Loucy (cell line): ENCODE results near the gene BACE2.

ENCODE experiments used
- H2AFZ ChIP-seq: fragments of 200-600 bp; sonication (generic); 2 replicates; pipeline ENCODE4 v1.6.0; 2016; ENCODE audit warnings: antibody characterized with exemption, mild to moderate bottlenecking, low read length, moderate library complexity
- H3F3A ChIP-seq: fragments of 200-600 bp; 2 replicates; pipeline ENCODE4 v1.6.0; 2016; ENCODE audit warnings: antibody characterized with exemption, low read depth, mild to moderate bottlenecking
- H3K27me3 ChIP-seq: fragments of 200-600 bp; sonication (generic); 2 replicates; pipeline ENCODE4 v1.6.1; 2014; ENCODE audit warnings: low read length, mild to moderate bottlenecking; ENCODE audit not compliant: insufficient read depth, poor library complexity, severe bottlenecking
- H3K36me3 ChIP-seq: fragments of 200-600 bp; sonication (generic); 2 replicates; pipeline ENCODE4 v1.6.1; 2016; ENCODE audit warnings: low read length; ENCODE audit not compliant: insufficient read depth
- H3K4me1 ChIP-seq: fragments of 200-600 bp; sonication (generic); 2 replicates; pipeline ENCODE4 v1.5.1; 2014; ENCODE audit warnings: low read length, mild to moderate bottlenecking; ENCODE audit not compliant: insufficient read depth, poor library complexity, severe bottlenecking
- H3K4me2 ChIP-seq: fragments of 200-600 bp; sonication (generic); 2 replicates; pipeline ENCODE4 v1.6.0; 2014; ENCODE audit warnings: antibody characterized with exemption, low read length, low read depth, mild to moderate bottlenecking; ENCODE audit not compliant: poor library complexity, severe bottlenecking
- H3K4me3 ChIP-seq: fragments of 200-600 bp; sonication (generic); 2 replicates; pipeline ENCODE4 v1.5.1; 2014; ENCODE audit warnings: low read length, mild to moderate bottlenecking, mixed read lengths; ENCODE audit not compliant: poor library complexity, severe bottlenecking
- H3K79me2 ChIP-seq: fragments of 200-600 bp; sonication (generic); 2 replicates; pipeline ENCODE4 v1.6.1; 2014; ENCODE audit warnings: low read length; ENCODE audit not compliant: insufficient read depth
- H3K9ac ChIP-seq: fragments of 200-600 bp; sonication (generic); 2 replicates; pipeline ENCODE4 v1.6.0; 2014; ENCODE audit warnings: mild to moderate bottlenecking, low read depth, low read length, moderate library complexity; ENCODE audit not compliant: poor library complexity, severe bottlenecking
- H3K9me2 ChIP-seq: fragments of 200-600 bp; sonication (generic); replicated peaks from 2 replicates; pipeline ENCODE4 v1.6.1; 2016; ENCODE audit warnings: low read depth, low read length, mixed read lengths
- H3K9me3 ChIP-seq: fragments of 200-600 bp; sonication (generic); 2 replicates; pipeline ENCODE4 v1.6.1; 2014; ENCODE audit warnings: mild to moderate bottlenecking, antibody characterized with exemption, low read length, low read depth; ENCODE audit not compliant: insufficient read depth
- H4K20me1 ChIP-seq: fragments of 200-600 bp; sonication (generic); 2 replicates; pipeline ENCODE4 v1.6.0; 2014; ENCODE audit warnings: antibody characterized with exemption, low read length, mild to moderate bottlenecking; ENCODE audit not compliant: insufficient read depth, poor library complexity, severe bottlenecking
- EZH2phosphoT487 ChIP-seq: fragments of 200-600 bp; IDR thresholded peaks from 2 replicates; pipeline ENCODE4 v1.6.1; 2018; ENCODE audit warnings: antibody characterized with exemption, mild to moderate bottlenecking, moderate library complexity, borderline replicate concordance
- TF ChIP-seq, protein P1 (sequence below): fragments of 200-600 bp; sonication (generic); conservative IDR thresholded peaks from 2 replicates; pipeline ENCODE4 v1.5.1; 2014; ENCODE audit warnings: mild to moderate bottlenecking, antibody characterized with exemption, low read length

The BACE2 gene

GRCh38 chr21:41267346-41267745, 99.4 kb downstream of the BACE2 start:
- Histone ChIP-seq H3K9ac (no peak overlapping the region), H2AFZ (no peak overlapping the region), H3K9me3 (peaks cover 8% of the 10 kb centered on the region; the same call in 1 of the 2 replicates), H3K4me3 (no peak overlapping the region), H3F3A (no peaks in the 10 kb centered on the region), H3K27me3 (no peaks in the 10 kb centered on the region), H4K20me1 (no peaks in the 10 kb centered on the region), H3K4me1 (no peaks in the 10 kb centered on the region), H3K79me2 (no peaks in the 10 kb centered on the region), H3K9me2 (no peaks in the 10 kb centered on the region), H3K4me2 (no peak overlapping the region), H3K36me3 (no peaks in the 10 kb centered on the region)
- TF ChIP-seq, protein P1, sequence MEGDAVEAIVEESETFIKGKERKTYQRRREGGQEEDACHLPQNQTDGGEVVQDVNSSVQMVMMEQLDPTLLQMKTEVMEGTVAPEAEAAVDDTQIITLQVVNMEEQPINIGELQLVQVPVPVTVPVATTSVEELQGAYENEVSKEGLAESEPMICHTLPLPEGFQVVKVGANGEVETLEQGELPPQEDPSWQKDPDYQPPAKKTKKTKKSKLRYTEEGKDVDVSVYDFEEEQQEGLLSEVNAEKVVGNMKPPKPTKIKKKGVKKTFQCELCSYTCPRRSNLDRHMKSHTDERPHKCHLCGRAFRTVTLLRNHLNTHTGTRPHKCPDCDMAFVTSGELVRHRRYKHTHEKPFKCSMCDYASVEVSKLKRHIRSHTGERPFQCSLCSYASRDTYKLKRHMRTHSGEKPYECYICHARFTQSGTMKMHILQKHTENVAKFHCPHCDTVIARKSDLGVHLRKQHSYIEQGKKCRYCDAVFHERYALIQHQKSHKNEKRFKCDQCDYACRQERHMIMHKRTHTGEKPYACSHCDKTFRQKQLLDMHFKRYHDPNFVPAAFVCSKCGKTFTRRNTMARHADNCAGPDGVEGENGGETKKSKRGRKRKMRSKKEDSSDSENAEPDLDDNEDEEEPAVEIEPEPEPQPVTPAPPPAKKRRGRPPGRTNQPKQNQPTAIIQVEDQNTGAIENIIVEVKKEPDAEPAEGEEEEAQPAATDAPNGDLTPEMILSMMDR: no peak
- TF ChIP-seq EZH2phosphoT487: no peak

DNA sequence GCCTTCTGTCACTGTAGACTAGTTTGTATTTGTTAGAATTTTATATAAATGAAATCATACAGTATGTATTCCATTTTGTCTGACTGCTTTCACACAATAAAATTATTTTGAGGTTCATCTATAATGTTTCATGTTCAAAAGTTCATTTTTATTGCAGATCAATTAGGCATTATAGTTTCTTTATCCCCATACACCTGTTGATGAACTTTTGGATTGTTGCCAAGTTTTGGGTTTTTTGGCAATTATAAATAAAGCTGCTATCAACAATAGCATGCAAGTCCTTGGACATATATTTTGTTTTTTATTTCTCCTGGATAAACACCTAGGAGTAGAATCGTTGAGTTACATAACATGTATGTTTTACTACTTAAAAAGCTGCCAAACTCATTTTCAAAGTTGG, 101.6 kb downstream of the BACE2 start:
- Histone ChIP-seq H3K79me2 (no peaks in the 10 kb centered on the region), H3K27me3 (no peaks in the 10 kb centered on the region), H3K9me2 (no peaks in the 10 kb centered on the region), H3K9me3 (peaks cover 6% of the 10 kb centered on the region; the same call in 1 of the 2 replicates), H3K4me2 (no peak overlapping the region), H2AFZ (no peak overlapping the region), H3K9ac (no peak overlapping the region), H3F3A (no peaks in the 10 kb centered on the region), H3K4me1 (no peaks in the 10 kb centered on the region), H4K20me1 (no peaks in the 10 kb centered on the region), H3K4me3 (no peak overlapping the region), H3K36me3 (no peaks in the 10 kb centered on the region)
- no peak for TF ChIP-seq EZH2phosphoT487
- TF ChIP-seq, protein P1: no peak

GRCh38 chr21:41277196-41277595, 109.2 kb downstream of the BACE2 start:
- H3K9me3 ChIP-seq: peaks cover 1% of the 10 kb centered on the region; the same call in 1 of the 2 replicates
- no peaks in the 10 kb centered on the region for H3K79me2 ChIP-seq
- no peaks in the 10 kb centered on the region for H3K27me3 ChIP-seq
- no peaks in the 10 kb centered on the region for H3K9me2 ChIP-seq
- H4K20me1 ChIP-seq: no peaks in the 10 kb centered on the region
- no peak overlapping the region for H3K4me2 ChIP-seq
- no peaks in the 10 kb centered on the region for H3K36me3 ChIP-seq
- no peak overlapping the region for H3K4me3 ChIP-seq
- no peak for TF ChIP-seq EZH2phosphoT487
- TF ChIP-seq, protein P1: no peak
- no peak overlapping the region for H3K9ac ChIP-seq
- H3F3A ChIP-seq: no peaks in the 10 kb centered on the region
- no peaks in the 10 kb centered on the region for H3K4me1 ChIP-seq
- no peak overlapping the region for H2AFZ ChIP-seq
